ENCODE data around the gene IFI27.
"Not testable (repeated sequence)": the region's sequence is repeated elsewhere in the genome, so short reads cannot be mapped to it uniquely, and the experiment has no call there.

Gene IFI27

DNA sequence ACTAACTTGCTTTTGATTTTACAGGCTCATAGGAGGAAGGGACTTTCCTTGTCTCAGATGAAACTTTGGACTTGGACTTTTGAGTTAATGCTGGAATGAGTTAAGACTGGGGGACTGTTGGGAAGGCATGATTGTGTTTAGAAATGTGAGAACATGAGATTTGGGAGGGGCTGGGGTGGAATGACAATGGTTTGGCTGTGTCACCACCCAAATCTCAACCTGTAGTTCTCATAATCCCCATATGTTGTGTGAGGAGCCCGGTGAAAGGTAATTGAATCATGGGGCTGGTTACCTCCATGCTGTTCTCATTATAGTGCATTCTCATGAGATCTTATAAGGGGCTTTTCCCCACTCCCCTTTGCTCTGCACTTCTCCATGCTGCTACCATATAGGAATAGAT lies 45.6 kb downstream of the IFI27 start:
- DNase-seq (ENCODE audit: low spot score), result not testable (repeated sequence)

DNA sequence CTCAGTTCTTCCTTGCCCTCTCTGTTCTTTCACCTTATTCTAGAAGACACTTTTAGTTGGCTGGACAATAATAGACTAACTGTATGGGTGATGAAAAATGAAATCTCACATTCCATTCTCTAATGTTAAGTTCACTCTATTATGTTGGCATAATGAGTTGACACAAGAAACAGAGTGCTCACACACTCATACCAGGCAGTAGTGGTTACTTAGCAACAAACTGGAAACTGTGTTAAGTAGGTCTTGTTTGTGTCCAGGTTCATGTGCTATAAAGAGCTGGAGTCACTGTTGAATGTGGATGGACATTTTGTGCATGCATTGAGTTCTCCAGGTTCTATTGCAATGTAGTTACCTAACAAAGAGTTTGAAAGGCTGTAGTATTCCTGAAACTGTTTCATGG lies 46.7 kb downstream of the IFI27 start:
- DNase-seq (ENCODE audit: low spot score), result no peak

DNA sequence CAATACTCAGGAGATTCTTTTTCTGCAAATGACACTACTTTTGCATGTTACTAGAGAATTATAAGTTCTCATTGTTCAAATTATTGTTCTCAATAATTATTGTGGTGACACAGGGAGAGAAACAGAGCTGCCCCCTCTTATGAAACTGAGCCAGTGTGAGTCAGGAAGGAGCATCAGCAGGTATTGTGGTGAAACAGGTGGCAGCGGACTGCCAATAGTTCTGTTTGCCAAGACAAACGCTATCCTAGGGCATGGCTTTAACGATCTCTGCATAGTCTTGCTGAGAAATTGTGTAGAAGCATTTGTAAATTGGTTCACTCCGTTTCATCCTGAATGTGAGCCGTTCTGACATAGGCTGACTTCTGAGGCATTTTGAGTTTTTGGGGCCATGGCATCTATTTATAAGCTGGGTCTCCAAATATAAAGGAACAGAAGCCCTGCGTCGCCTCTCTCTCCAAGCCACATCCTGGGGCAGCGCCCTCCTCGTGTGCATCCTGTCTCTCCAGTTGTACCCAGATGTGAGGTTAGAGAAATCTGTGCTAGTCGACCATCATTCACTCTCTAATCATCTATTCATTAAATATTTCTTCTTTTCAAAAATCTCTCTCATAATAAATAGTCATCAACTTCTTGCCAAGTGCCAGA lies 47.8 kb downstream of the IFI27 start:
- no peak for DNase-seq (ENCODE audit: low spot score)

DNA sequence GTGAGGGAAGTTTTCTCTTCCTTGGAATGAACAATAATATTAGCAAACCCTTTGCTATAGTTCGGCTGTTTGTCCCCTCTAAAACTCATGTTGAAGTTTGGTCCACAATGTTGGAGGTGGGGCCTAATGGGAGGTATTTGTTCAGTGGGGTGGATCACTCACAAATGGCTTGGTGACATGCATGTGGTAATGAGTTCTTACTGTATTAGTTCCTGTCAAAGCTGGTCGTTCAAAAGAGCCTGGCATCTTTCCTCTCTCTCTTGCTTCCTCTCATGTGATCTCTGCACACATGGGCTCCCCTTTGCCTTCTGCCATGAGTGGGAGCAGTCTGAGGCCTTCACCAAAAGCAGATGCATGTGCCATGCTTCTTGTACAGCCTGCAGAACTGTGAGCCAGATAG lies 50.5 kb downstream of the IFI27 start:
- DNase-seq (ENCODE audit: low spot score), result no peak

DNA sequence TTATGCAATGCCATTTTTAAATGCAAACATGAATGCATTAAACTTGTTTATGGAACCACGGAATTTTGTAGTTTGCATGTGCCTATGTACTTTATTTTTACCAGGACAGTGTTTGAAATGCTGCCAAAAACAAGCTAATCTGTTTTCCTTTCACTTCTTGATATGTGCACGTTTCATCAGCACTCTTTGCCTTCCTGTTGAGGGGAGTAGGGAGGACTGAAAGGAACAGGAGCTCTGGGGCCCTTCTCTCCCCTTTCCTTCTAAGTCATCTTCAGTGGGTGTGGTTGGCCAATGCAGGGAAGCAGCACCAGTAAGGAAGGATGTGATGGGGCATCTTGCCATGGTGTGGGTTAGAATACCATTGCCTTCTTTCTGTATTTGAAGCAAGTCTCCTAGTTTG lies 51.4 kb downstream of the IFI27 start:
- no peak for DNase-seq (ENCODE audit: low spot score)

DNA sequence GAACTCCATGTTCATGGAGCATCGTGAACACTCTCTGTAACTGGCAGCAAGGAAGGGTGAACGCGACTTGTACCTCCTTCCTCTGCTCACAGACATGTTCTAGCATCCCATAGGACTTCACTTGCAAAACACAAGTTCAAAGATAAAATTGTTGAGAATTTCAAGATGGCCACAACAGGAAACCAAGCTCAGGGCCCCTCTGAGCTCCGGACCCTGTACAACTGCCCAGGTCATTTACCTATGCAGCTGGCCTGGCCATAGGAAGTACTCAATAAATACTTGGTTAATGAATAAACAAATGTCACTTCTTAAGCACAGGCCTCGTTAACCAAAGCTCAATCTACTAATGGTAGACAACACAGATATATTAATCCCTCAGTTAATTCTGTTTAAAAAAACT lies 51.9 kb downstream of the IFI27 start:
- no peak for DNase-seq (ENCODE audit: low spot score)

DNA sequence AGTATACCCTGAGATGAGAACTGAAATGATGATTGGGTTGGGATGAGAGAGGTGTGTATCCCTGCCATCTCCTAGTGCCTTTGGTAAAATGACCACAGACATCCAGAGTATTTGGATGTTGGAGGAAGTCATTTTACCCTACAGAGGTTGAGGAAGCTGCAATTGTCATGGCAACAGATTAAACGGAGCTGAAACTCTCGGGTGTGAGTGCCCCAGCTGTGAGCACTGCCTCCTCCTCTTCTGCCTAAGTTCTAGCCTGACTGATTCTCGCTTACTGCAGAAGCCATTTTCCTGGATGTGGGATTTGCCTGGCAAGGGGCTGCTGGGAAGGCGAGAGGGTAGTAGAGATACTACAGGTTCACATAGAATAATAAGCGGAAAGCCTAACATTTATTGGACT lies 53.3 kb downstream of the IFI27 start:
- no peak for DNase-seq (ENCODE audit: low spot score)

DNA sequence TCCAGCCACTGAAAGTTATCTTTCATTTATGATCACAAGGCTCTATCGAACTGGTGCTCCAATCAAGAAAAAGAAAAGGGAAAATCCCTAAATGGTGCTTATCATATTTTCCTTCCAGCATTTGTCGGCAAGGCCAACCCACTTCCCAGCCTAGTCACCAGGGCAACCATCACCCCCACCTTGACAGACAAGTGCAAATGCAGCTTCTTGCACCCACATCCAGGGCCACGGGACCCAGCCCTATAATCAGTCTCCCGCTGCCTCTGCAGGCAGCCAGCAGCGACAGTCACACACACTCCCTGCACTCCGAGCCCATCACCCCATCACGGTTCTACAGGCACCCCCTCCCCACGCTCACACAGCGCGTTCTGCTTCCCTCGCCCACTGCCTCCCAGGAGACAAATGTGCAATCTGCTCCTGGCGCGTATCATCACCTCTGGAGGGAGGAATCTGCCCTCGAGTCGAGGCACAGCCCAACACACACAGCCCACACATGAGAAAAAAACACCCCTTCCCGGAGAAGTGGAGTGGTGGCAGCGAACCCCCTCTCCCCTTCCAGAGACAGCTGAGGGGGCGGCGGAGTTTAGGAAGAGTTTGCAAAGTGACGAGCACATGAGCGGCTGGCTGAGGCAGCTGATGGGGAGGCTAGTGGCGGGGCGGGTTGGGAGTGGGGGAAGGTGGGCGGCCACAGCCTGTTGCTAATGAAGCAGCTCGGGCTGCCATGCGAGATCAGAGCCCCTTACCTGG lies 54.3 kb downstream of the IFI27 start:
- no peak for DNase-seq (ENCODE audit: low spot score)

DNA sequence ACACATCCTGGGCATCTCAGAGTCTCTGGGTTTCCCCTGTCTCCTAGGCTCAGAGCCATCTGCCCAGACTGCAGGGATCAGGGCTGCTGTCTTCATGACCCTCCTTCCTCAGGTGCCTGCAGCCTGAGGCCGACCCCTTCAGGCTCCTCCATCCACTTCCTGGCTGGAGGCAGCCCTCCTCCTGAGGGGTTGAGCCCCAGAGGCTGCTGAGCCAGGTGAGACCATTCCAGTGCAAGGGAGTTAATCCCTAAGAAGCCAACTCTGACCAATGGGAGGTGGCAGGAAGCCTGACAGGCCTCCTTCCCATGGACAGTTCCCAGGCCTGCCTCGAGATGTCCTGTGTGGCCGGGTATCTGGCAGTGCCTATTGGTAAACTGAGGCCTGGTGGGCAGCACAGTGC lies 55.2 kb downstream of the IFI27 start:
- DNase-seq (ENCODE audit: low spot score), result no peak
